ENCODE data around the gene CACNA1D.

The CACNA1D gene

DNA sequence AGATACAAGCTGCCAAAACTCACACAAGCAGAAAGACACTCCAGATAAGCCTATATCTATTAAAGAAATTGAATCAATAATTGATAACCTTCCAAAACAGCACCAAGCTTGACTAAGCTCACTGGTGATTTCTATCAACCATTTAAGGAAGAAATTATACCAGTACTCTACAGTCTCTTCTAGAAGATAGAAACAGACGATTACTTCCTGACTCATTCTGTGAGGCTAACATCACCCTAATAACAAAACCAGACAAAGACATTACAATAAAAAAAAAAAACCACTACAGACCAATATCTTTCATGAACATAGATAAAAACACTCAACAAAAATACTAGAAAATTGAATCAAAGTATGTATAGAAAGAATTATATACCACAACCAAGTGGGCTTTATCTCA lies 331.6 kb downstream of the CACNA1D start:
- H3K27ac ChIP-seq, result no peak overlapping the region
- no peak for TF ChIP-seq ZFX (IDR thresholded peaks at IDR 0.05; ENCODE audit: borderline replicate concordance)
- TF ChIP-seq, protein P1, sequence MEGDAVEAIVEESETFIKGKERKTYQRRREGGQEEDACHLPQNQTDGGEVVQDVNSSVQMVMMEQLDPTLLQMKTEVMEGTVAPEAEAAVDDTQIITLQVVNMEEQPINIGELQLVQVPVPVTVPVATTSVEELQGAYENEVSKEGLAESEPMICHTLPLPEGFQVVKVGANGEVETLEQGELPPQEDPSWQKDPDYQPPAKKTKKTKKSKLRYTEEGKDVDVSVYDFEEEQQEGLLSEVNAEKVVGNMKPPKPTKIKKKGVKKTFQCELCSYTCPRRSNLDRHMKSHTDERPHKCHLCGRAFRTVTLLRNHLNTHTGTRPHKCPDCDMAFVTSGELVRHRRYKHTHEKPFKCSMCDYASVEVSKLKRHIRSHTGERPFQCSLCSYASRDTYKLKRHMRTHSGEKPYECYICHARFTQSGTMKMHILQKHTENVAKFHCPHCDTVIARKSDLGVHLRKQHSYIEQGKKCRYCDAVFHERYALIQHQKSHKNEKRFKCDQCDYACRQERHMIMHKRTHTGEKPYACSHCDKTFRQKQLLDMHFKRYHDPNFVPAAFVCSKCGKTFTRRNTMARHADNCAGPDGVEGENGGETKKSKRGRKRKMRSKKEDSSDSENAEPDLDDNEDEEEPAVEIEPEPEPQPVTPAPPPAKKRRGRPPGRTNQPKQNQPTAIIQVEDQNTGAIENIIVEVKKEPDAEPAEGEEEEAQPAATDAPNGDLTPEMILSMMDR (IDR thresholded peaks at IDR 0.05), result no peak

DNA sequence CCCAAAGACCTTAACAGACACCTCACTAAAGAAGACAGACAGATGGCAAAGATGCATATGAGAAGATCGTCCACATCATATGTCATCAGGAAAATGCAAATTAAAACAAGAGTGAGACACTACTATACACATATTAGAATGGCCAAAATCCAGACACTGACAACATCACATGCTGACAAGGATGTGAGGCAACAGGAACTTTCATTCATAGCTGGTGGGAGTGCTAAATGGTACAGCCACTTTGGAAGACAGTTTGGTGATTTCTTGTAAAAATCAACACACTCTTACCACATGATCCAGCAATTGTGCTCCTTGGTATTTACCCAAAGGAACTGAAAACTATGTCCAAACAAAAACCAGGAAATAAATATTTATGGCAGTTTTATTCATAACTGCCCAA lies 334.2 kb downstream of the CACNA1D start:
- TF ChIP-seq ZFX (IDR thresholded peaks at IDR 0.05; ENCODE audit: borderline replicate concordance), result no peak
- TF ChIP-seq, protein P1 (IDR thresholded peaks at IDR 0.05), result no peak
- no peak overlapping the region for H3K27ac ChIP-seq

DNA sequence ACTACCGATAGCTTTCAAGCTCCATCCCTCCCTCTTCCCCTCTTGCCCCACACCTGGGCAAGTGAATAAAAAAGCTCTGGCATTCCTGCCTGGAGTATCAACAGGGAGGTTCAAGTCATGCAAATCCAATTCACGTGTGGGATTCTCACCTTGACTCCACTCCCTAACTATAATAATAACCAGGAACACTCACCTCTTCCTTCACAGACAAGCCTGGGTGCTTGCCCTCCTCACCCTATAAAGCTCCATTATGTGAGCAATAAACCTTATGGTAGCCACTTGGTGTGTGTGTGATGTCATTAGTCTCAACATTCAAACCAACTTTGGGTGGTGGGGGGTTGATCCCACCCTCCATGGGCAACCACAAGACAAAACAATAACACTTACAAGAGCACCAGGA lies 335.2 kb downstream of the CACNA1D start:
- no peak overlapping the region for H3K27ac ChIP-seq
- TF ChIP-seq ZFX (IDR thresholded peaks at IDR 0.05; ENCODE audit: borderline replicate concordance), result no peak
- TF ChIP-seq, protein P1 (IDR thresholded peaks at IDR 0.05), result no peak

DNA sequence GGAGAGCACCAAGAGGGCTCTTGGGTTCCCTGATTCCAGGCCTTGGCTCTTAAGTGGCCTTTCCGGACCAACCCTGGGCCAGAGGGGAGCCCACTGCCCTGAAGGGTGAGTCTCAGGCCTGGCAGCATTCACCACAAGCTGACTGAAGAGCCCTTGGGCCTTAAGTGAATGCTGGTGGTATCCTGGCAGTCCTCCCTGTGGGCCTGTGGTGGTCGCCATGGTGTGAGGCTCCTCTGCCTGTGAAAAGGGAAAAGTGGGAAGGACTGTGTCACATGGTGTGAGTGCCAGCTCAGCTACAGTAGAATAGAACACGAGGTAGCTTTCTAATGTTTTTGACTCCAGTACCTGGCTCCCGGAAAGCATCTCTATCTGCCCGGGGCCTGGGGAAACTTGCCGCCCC lies 336.5 kb downstream of the CACNA1D start:
- H3K27ac ChIP-seq, result no peak overlapping the region
- TF ChIP-seq, protein P1 (IDR thresholded peaks at IDR 0.05), result no peak
- TF ChIP-seq ZFX (IDR thresholded peaks at IDR 0.05; ENCODE audit: borderline replicate concordance), result no peak

DNA sequence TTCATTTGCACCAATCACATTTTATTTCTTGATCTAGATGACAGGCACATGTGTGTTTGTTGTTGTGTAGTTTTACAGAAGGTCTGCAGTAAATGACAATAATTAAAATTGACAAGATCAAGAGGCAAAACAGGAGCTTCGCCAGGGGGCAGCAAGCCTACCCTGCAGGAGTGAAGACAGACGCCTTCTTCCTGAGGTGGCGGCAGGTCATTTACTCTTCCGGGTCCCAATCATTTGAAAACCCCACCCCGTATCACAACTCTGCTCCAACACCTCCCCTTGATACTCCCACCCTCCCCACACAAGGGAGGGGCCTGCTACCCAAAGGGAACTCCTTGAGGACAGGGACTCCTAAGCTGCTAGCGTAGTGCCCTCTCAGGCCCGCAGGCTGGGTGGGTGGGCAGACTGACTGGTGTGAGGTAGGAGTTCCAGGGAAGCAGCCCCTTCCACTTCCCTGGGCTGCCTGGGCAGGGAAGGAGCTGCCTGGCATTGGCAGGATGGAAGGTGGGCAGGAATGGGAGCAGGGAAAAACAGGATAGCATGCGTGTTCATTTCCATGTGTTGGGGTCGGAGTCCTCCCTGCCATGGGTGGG lies 338.7 kb downstream of the CACNA1D start:
- no peak overlapping the region for H3K27ac ChIP-seq
- TF ChIP-seq ZFX (IDR thresholded peaks at IDR 0.05; ENCODE audit: borderline replicate concordance), result no peak
- TF ChIP-seq, protein P1 (IDR thresholded peaks at IDR 0.05), result no peak

DNA sequence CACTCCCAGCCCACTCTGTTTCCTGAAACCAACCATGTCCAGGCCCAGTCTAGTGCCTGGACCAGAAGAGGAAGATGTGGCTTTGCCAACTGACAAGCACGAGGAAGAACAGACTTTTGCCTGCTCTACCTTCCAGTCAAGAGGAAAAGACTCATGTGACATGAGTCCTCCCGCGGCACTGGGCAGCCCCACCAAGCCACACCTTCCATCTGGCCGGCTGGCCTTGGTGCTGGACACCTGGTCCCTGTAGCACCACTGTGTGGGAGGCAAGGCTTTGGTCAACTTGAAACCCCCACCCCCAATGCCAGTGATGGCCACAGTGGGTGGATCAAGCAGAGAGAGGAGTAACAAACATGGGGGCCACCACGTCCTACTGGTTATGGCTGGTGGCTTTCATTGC lies 339.3 kb downstream of the CACNA1D start:
- TF ChIP-seq, protein P1 (IDR thresholded peaks at IDR 0.05), result no peak
- TF ChIP-seq ZFX (IDR thresholded peaks at IDR 0.05; ENCODE audit: borderline replicate concordance), result no peak
- H3K27ac ChIP-seq, result no peak overlapping the region

DNA sequence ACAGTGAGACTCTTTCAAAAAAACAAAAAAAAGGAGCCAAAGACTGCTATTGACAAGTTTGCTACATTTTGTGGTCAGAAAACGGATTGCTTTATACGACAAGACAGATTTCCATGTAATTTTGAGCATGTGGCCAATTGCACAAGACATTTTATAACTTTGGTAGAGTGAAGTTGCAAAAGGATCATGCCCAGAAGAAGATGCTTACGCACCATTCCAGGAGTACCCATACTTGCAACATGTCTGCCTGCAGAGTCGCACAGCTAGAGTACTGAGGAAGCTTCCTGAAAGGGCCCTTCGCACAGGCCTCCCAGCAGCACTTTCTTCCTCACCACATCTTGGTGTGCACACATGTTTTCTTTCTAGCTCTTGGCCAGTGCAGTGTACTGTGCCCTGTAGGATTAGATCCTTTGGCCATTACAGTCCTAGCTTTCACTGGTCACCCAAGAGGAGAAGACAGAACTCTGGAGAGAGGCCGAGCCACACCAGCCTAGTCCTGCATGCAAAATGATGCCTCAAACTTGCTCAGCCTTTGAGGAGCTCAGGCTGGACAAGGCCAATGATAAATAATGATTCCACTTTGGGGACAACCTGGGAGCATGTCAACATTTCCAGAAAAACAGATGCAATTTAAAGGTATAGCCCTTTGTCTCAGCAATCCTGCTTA lies 340.2 kb downstream of the CACNA1D start:
- TF ChIP-seq ZFX (IDR thresholded peaks at IDR 0.05; ENCODE audit: borderline replicate concordance), result no peak
- TF ChIP-seq, protein P1 (IDR thresholded peaks at IDR 0.05), result no peak

More for the DNA sequence above, 340.2 kb downstream of the CACNA1D start:
- H3K27ac ChIP-seq, result no peak overlapping the region
